AG04450 (cell line): ENCODE results near the gene LYPD6. TPM values are rescaled to one million over a fixed set of nuclear protein-coding genes. Genes with fewer than 3 reads are reported as not detected.

ENCODE experiments used
- CTCF ChIA-PET: fragments of 300-600, 350-600 bp; formaldehyde crosslinking; extraction: SDS; loops from one replicate; lab custom pipeline; 2022; ENCODE audit warnings: antibody characterized with exemption, inconsistent platforms; lab: Charles Lee
- POLR2A ChIA-PET: fragments of 350-600 bp; formaldehyde crosslinking; extraction: SDS; loops from one replicate; lab custom pipeline; 2021; ENCODE audit warnings: antibody characterized with exemption, inconsistent platforms; lab: Yijun Ruan, JAX
- DNase-seq: peaks from one replicate; pipeline ENCODE4 v3.0.0-alpha.2; 2011; ENCODE audit warnings: low read depth, low spot score
- H3K27ac ChIP-seq: one replicate; pipeline ENCODE4 v1.5.1; 2012; ENCODE audit warnings: low read depth, low read length, control low read depth
- H3K27me3 ChIP-seq: one replicate; pipeline ENCODE4 v1.6.0; 2012; ENCODE audit warnings: low read length; ENCODE audit not compliant: control insufficient read depth, insufficient read depth
- H3K4me3 ChIP-seq: 2 replicates; pipeline ENCODE4 v1.5.1; 2011; ENCODE audit warnings: mild to moderate bottlenecking, low read depth, low read length, control low read depth
- H3K9me3 ChIP-seq: 2 replicates; pipeline ENCODE4 v1.5.1; 2012; ENCODE audit warnings: low read length; ENCODE audit not compliant: control insufficient read depth, insufficient read depth
- CTCF ChIP-seq: IDR thresholded peaks from 2 replicates; pipeline ENCODE4 v1.5.1; 2011; ENCODE audit warnings: low read depth, low read length, control low read depth, inconsistent platforms
- polyA plus RNA-seq: library from polyadenylated mRNA; depleted of rRNA; stranded (reverse); fragments of >200 nt; gene quantifications from 2 replicates; pipeline ENCODE4 v1.2.3, GENCODE V29; 2011

LYPD6 gene
- polyA plus RNA-seq, 1 experiment, result 1.3 TPM

GRCh38 chr2:149420053-149420963 lies 89.9 kb downstream of the LYPD6 start:
- no peak for TF ChIP-seq CTCF
- H3K27ac ChIP-seq, result no peak overlapping the region
- no peaks in the 10 kb centered on the region for H3K27me3 ChIP-seq
- H3K9me3 ChIP-seq, result no peaks in the 10 kb centered on the region
- ChIA-PET CTCF (interaction anchor here (1.1 kb wide), 1 partner anchor 141 kb away, joined by 4 read pairs; no protein-coding TSS in a partner anchor), POLR2A (no interaction called here)
- H3K4me3 ChIP-seq, result no peak overlapping the region
- DNase-seq, result no peak

- no peak overlapping the region for H3K27ac ChIP-seq
- ChIA-PET CTCF (no interaction called here), POLR2A (no interaction called here)
- no peaks in the 10 kb centered on the region for H3K27me3 ChIP-seq
- H3K9me3 ChIP-seq, result no peaks in the 10 kb centered on the region
- TF ChIP-seq CTCF, result no peak
- no peak for DNase-seq
- no peak overlapping the region for H3K4me3 ChIP-seq
These were observed 91.4 kb downstream of the LYPD6 start for GRCh38 chr2:149421791-149422190.

GRCh38 chr2:149422337-149422990 lies 92.1 kb downstream of the LYPD6 start:
- Histone ChIP-seq H3K27ac (no peak overlapping the region), H3K9me3 (no peaks in the 10 kb centered on the region), H3K4me3 (no peak overlapping the region), H3K27me3 (no peaks in the 10 kb centered on the region)
- DNase-seq, result no peak
- no peak for TF ChIP-seq CTCF
- ChIA-PET POLR2A (no interaction called here), CTCF (no interaction called here)

- Histone ChIP-seq H3K27ac (no peak overlapping the region), H3K9me3 (no peaks in the 10 kb centered on the region), H3K27me3 (no peaks in the 10 kb centered on the region), H3K4me3 (no peak overlapping the region)
- TF ChIP-seq CTCF, result no peak
- POLR2A ChIA-PET, result no interaction called here
- CTCF ChIA-PET, result interaction anchor here (0.8 kb wide), 1 partner anchor 405 kb away, joined by 3 read pairs; no protein-coding TSS in a partner anchor
- no peak for DNase-seq
These were observed 92.6 kb downstream of the LYPD6 start for GRCh38 chr2:149422991-149423338.

DNA sequence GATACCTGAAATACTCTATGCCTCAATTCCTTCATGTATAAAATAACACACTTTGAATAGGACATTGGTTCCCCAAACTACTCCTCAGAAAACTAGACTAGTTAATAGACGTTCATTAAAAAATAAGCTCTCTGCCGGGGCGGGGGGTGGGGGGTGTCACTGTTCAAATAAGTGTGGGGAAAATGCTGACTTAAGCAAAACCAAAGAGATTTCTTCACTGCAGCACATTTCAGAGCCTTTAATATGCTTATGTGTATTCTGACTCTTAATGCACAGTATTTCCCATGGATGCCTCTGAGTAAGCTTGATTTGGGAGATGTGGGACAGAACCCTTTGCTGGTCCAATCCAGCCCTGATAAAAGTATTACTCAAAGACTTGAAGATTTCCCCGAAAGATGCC lies 93.2 kb downstream of the LYPD6 start:
- POLR2A ChIA-PET, result no interaction called here
- CTCF ChIA-PET, result interaction anchor here (0.8 kb wide), 1 partner anchor 406 kb away, joined by 3 read pairs; no protein-coding TSS in a partner anchor
- no peak overlapping the region for H3K27ac ChIP-seq
- H3K27me3 ChIP-seq, result no peaks in the 10 kb centered on the region
- H3K9me3 ChIP-seq, result no peaks in the 10 kb centered on the region
- no peak for DNase-seq
- no peak for TF ChIP-seq CTCF
- H3K4me3 ChIP-seq, result no peak overlapping the region
